Upper lobe of right lung (tissue), 1 donor: ENCODE data around the gene R3HDM4. TPM values are rescaled to one million over a fixed set of nuclear protein-coding genes. Genes with fewer than 3 reads are reported as not detected.
A peak's percentile ranks its signal among the peaks of the same experiment; 100 is the strongest.

ENCODE experiments used
- ATAC-seq: fragments of 200-7000 bp; cut with Tn5 transposase; one replicate; pipeline ENCODE4 v1.9.1; 2020; ENCODE audit warnings: mild to moderate bottlenecking, moderate library complexity
- DNase-seq: peaks from one replicate; pipeline ENCODE4 v3.0.0-alpha.2; 2020
- H3K27ac ChIP-seq: fragments of 200-600 bp; one replicate; pipeline ENCODE4 v1.8.0; 2022
- H3K27me3 ChIP-seq: fragments of 200-600 bp; one replicate; pipeline ENCODE4 v1.8.0; 2022; ENCODE audit warnings: mild to moderate bottlenecking
- H3K36me3 ChIP-seq: fragments of 200-600 bp; one replicate; pipeline ENCODE4 v1.8.0; 2022
- H3K4me1 ChIP-seq: fragments of 200-600 bp; one replicate; pipeline ENCODE4 v1.8.0; 2022
- H3K4me3 ChIP-seq: fragments of 200-600 bp; one replicate; pipeline ENCODE4 v1.8.0; 2022; ENCODE audit warnings: mild to moderate bottlenecking
- H3K9me3 ChIP-seq: fragments of 200-600 bp; one replicate; pipeline ENCODE4 v1.8.0; 2022
- CTCF ChIP-seq: fragments of 200-600 bp; IDR thresholded peaks from one replicate; pipeline ENCODE4 v1.8.0; 2022; ENCODE audit warnings: antibody characterized with exemption
- intact Hi-C: fragments of 100-400 bp; cut with DNase I; formaldehyde crosslinking; loops from one replicate; pipeline ENCODE4 v1.11.0; 2022
- total RNA-seq: library from RNA; stranded (reverse); fragmentation: NEBNext Ultra II Directional; extraction: Animal tissue kit (Norgen Biotek cat#: 25700); gene quantifications from one replicate; pipeline ENCODE4 v1.2.1, GENCODE V29; 2021
- donor health status: DM: no; HTN: yes; CAD: no; lungs with severe emphysema.

R3HDM4 gene
- total RNA-seq, 1 donor from 2014 or later: 50.7 TPM

- no peak overlapping the region for H3K27ac ChIP-seq
- H3K9me3 ChIP-seq: no peaks in the 10 kb centered on the region
- DNase-seq (no peak), ATAC-seq (no peak)
- H3K4me3 ChIP-seq: no peak overlapping the region
- H3K36me3 ChIP-seq: no peaks in the 10 kb centered on the region
- intact Hi-C loops: no loop called here
- H3K27me3 ChIP-seq: no peaks in the 10 kb centered on the region
- H3K4me1 ChIP-seq: peaks cover 46% of the 10 kb centered on the region
- TF ChIP-seq CTCF: no peak
Observed at GRCh38 chr19:938233-938923, 25.4 kb upstream of the R3HDM4 start.

GRCh38 chr19:937259-937694 is 24.3 kb upstream of the R3HDM4 start:
- ATAC-seq: no peak
- intact Hi-C loops: no loop called here

GRCh38 chr19:936175-936546 is 23.1 kb upstream of the R3HDM4 start:
- no peak overlapping the region for H3K27ac ChIP-seq
- H3K9me3 ChIP-seq: no peaks in the 10 kb centered on the region
- H3K4me3 ChIP-seq: no peak overlapping the region
- H3K36me3 ChIP-seq: no peaks in the 10 kb centered on the region
- no peak for ATAC-seq
- intact Hi-C loops: no loop called here
- TF ChIP-seq CTCF: no peak
- no peaks in the 10 kb centered on the region for H3K27me3 ChIP-seq
- DNase-seq: no peak
- H3K4me1 ChIP-seq: peaks cover 48% of the 10 kb centered on the region

More at GRCh38 chr19:937259-937694, 24.3 kb upstream of the R3HDM4 start:
- Histone ChIP-seq H3K9me3 (no peaks in the 10 kb centered on the region), H3K4me1 (peaks cover 57% of the 10 kb centered on the region), H3K27ac (no peak overlapping the region), H3K36me3 (no peaks in the 10 kb centered on the region), H3K4me3 (no peak overlapping the region), H3K27me3 (no peaks in the 10 kb centered on the region)
- DNase-seq: no peak
- TF ChIP-seq CTCF: no peak

GRCh38 chr19:934865-935479 is 22.0 kb upstream of the R3HDM4 start:
- no peaks in the 10 kb centered on the region for H3K27me3 ChIP-seq
- DNase-seq: peak; percentile 97
- H3K36me3 ChIP-seq: peaks cover 3% of the 10 kb centered on the region
- H3K4me1 ChIP-seq: peaks cover 38% of the 10 kb centered on the region
- H3K9me3 ChIP-seq: no peaks in the 10 kb centered on the region
- peak overlapping the region; percentile 56 for H3K27ac ChIP-seq
- ATAC-seq: peak; percentile 96
- no peak for TF ChIP-seq CTCF
- H3K4me3 ChIP-seq: no peak overlapping the region
- intact Hi-C loops: no loop called here

GRCh38 chr19:934197-934840 is 21.3 kb upstream of the R3HDM4 start:
- intact Hi-C loops: no loop called here
- Histone ChIP-seq H3K27ac (peak overlapping the region; percentile 72), H3K27me3 (no peaks in the 10 kb centered on the region), H3K9me3 (no peaks in the 10 kb centered on the region), H3K4me1 (peaks cover 35% of the 10 kb centered on the region), H3K4me3 (no peak overlapping the region), H3K36me3 (peaks cover 8% of the 10 kb centered on the region)
- ATAC-seq: no peak
- no peak for TF ChIP-seq CTCF
- DNase-seq: no peak
